Neural cell (in vitro differentiated cells): ENCODE measurements around the gene CADM1. TPM values are rescaled to one million over a fixed set of nuclear protein-coding genes. Genes with fewer than 3 reads are reported as not detected.

Experiments
- H2AFZ ChIP-seq: fragments of 200-600, 300-800 bp; sonication (generic), shearing (Covaris generic); 2 replicates; pipeline ENCODE4 v1.6.0; 2014; ENCODE audit warnings: low read depth, mild to moderate bottlenecking, antibody characterized with exemption, low read length, moderate library complexity
- H3F3A ChIP-seq: fragments of 200-600 bp; shearing (Covaris generic); 2 replicates; pipeline ENCODE4 v1.6.1; 2016; ENCODE audit warnings: mild to moderate bottlenecking, moderate library complexity, mixed read lengths, antibody characterized with exemption, low read length; ENCODE audit not compliant: insufficient read depth, poor library complexity, severe bottlenecking
- H3K27ac ChIP-seq: fragments of 200-600, 300-800 bp; sonication (generic), shearing (Covaris generic); 2 replicates; pipeline ENCODE4 v1.5.1; 2014; ENCODE audit warnings: mild to moderate bottlenecking, low read length, moderate library complexity
- H3K27me3 ChIP-seq: fragments of 300-800, 200-600 bp; sonication (generic), shearing (Covaris generic); 2 replicates; pipeline ENCODE4 v1.6.0; 2014; ENCODE audit warnings: mild to moderate bottlenecking, low read depth, low read length, moderate library complexity; ENCODE audit not compliant: insufficient read depth
- H3K36me3 ChIP-seq: fragments of 300-800, 200-600 bp; sonication (generic), shearing (Covaris generic); 2 replicates; pipeline ENCODE4 v1.5.1; 2014; ENCODE audit warnings: mild to moderate bottlenecking, antibody characterized with exemption, low read length, moderate library complexity; ENCODE audit not compliant: insufficient read depth
- H3K4me2 ChIP-seq: fragments of 300-800, 200-600 bp; sonication (generic), shearing (Covaris generic); 2 replicates; pipeline ENCODE4 v1.6.0; 2014; ENCODE audit warnings: mild to moderate bottlenecking, low read length
- H3K4me3 ChIP-seq: fragments of 300-800, 200-600 bp; sonication (generic), shearing (Covaris generic); 2 replicates; pipeline ENCODE4 v1.5.1; 2014; ENCODE audit warnings: mild to moderate bottlenecking, low read length, moderate library complexity
- H3K79me2 ChIP-seq: fragments of 200-600 bp; shearing (Covaris generic); replicated peaks from 2 replicates; pipeline ENCODE4 v1.6.0; 2014; ENCODE audit warnings: mild to moderate bottlenecking, low read length, moderate library complexity; ENCODE audit not compliant: insufficient read depth
- H3K9ac ChIP-seq: fragments of 300-800, 200-600 bp; sonication (generic), shearing (Covaris generic); 2 replicates; pipeline ENCODE4 v1.6.1; 2016; ENCODE audit warnings: mild to moderate bottlenecking, low read length, mixed read lengths
- H3K9me2 ChIP-seq: fragments of 200-600 bp; shearing (Covaris generic); 2 replicates; pipeline ENCODE4 v1.6.1; 2016; ENCODE audit warnings: mild to moderate bottlenecking, low read length, mixed read lengths; ENCODE audit not compliant: insufficient read depth
- H3K9me3 ChIP-seq: fragments of 200-600, 300-800 bp; sonication (generic), shearing (Covaris generic); 2 replicates; pipeline ENCODE4 v1.6.1; 2016; ENCODE audit warnings: mild to moderate bottlenecking, mixed run types, low read length, moderate library complexity, mixed read lengths
- H4K20me1 ChIP-seq: fragments of 200-600 bp; shearing (Covaris generic); 2 replicates; pipeline ENCODE4 v1.6.1; 2016; ENCODE audit warnings: mild to moderate bottlenecking, mixed run types; ENCODE audit not compliant: insufficient read depth
- CTCF ChIP-seq: fragments of 450-650 bp; IDR thresholded peaks from 2 replicates; pipeline ENCODE4 v1.5.1; 2014; ENCODE audit warnings: antibody characterized with exemption, mild to moderate bottlenecking, moderate library complexity; ENCODE audit not compliant: poor library complexity, severe bottlenecking
- EP300 ChIP-seq: fragments of 450-650 bp; conservative IDR thresholded peaks from 2 replicates; pipeline ENCODE4 v1.6.1; 2014; ENCODE audit warnings: antibody characterized with exemption, mild to moderate bottlenecking, moderate library complexity; ENCODE audit not compliant: poor library complexity, severe bottlenecking
- EZH2 ChIP-seq: fragments of 200-600, 300-800 bp; shearing (Covaris generic), sonication (generic); IDR thresholded peaks from 2 replicates; pipeline ENCODE4 v1.6.1; 2014; ENCODE audit warnings: antibody characterized with exemption, low read length, borderline replicate concordance, mild to moderate bottlenecking; ENCODE audit not compliant: insufficient read depth, poor library complexity, severe bottlenecking
- MXI1 ChIP-seq: fragments of 450-650 bp; conservative IDR thresholded peaks from 2 replicates; pipeline ENCODE4 v1.6.1; 2014; ENCODE audit warnings: antibody characterized with exemption, mild to moderate bottlenecking; ENCODE audit not compliant: poor library complexity, severe bottlenecking
- POLR2AphosphoS5 ChIP-seq: IDR thresholded peaks from 2 replicates; pipeline ENCODE4 v1.6.1; 2012
- RAD21 ChIP-seq: fragments of 450-650 bp; conservative IDR thresholded peaks from 2 replicates; pipeline ENCODE4 v1.6.1; 2014; ENCODE audit warnings: antibody characterized with exemption, mild to moderate bottlenecking, moderate library complexity
- SMC3 ChIP-seq: fragments of 450-650 bp; conservative IDR thresholded peaks from 2 replicates; pipeline ENCODE4 v1.6.1; 2014; ENCODE audit warnings: antibody characterized with exemption, mild to moderate bottlenecking, moderate library complexity; ENCODE audit not compliant: poor library complexity
- TAF1 ChIP-seq: IDR thresholded peaks from 2 replicates; pipeline ENCODE4 v1.6.1; 2012; ENCODE audit warnings: low read depth
- polyA plus RNA-seq: library from polyadenylated mRNA; depleted of rRNA; stranded (reverse); fragments of >200 nt; gene quantifications from 2 replicates; pipeline ENCODE4 v1.2.3, GENCODE V29; 2014
- TF ChIP-seq, protein P1 (sequence below): IDR thresholded peaks from 2 replicates; pipeline ENCODE4 v1.6.1; 2012; ENCODE audit warnings: borderline replicate concordance

The CADM1 gene
- polyA plus RNA-seq, 1 donor from 2014 or later: 92.1 TPM

- TF ChIP-seq TAF1 (no peak), MXI1 (no peak), RAD21 (no peak), POLR2AphosphoS5 (no peak), SMC3 (no peak), EP300 (no peak)
- TF ChIP-seq, protein P1, sequence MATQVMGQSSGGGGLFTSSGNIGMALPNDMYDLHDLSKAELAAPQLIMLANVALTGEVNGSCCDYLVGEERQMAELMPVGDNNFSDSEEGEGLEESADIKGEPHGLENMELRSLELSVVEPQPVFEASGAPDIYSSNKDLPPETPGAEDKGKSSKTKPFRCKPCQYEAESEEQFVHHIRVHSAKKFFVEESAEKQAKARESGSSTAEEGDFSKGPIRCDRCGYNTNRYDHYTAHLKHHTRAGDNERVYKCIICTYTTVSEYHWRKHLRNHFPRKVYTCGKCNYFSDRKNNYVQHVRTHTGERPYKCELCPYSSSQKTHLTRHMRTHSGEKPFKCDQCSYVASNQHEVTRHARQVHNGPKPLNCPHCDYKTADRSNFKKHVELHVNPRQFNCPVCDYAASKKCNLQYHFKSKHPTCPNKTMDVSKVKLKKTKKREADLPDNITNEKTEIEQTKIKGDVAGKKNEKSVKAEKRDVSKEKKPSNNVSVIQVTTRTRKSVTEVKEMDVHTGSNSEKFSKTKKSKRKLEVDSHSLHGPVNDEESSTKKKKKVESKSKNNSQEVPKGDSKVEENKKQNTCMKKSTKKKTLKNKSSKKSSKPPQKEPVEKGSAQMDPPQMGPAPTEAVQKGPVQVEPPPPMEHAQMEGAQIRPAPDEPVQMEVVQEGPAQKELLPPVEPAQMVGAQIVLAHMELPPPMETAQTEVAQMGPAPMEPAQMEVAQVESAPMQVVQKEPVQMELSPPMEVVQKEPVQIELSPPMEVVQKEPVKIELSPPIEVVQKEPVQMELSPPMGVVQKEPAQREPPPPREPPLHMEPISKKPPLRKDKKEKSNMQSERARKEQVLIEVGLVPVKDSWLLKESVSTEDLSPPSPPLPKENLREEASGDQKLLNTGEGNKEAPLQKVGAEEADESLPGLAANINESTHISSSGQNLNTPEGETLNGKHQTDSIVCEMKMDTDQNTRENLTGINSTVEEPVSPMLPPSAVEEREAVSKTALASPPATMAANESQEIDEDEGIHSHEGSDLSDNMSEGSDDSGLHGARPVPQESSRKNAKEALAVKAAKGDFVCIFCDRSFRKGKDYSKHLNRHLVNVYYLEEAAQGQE: no peak
- H3K36me3 ChIP-seq: peaks cover 6% of the 10 kb centered on the region
- H2AFZ ChIP-seq: no peak overlapping the region
- H3F3A ChIP-seq: no peaks in the 10 kb centered on the region
- no peak overlapping the region for H3K27ac ChIP-seq
- H3K9me2 ChIP-seq: no peaks in the 10 kb centered on the region
- H3K9ac ChIP-seq: no peak overlapping the region
- H3K4me2 ChIP-seq: no peak overlapping the region
- no peaks in the 10 kb centered on the region for H3K9me3 ChIP-seq
- H3K4me3 ChIP-seq: no peak overlapping the region
- no peaks in the 10 kb centered on the region for H3K27me3 ChIP-seq
- H4K20me1 ChIP-seq: no peaks in the 10 kb centered on the region
- H3K79me2 ChIP-seq: no peaks in the 10 kb centered on the region
Measured at GRCh38 chr11:115234794-115235193, 269.4 kb downstream of the CADM1 start.

GRCh38 chr11:115226556-115226955, 277.7 kb downstream of the CADM1 start:
- H3K27ac ChIP-seq: no peak overlapping the region
- no peak overlapping the region for H3K4me2 ChIP-seq

More at GRCh38 chr11:115226556-115226955, 277.7 kb downstream of the CADM1 start:
- Histone ChIP-seq H3K9ac (no peak overlapping the region), H2AFZ (no peak overlapping the region), H3K79me2 (no peaks in the 10 kb centered on the region), H3K9me2 (no peaks in the 10 kb centered on the region), H3K36me3 (peaks cover 6% of the 10 kb centered on the region), H3F3A (peaks cover 4% of the 10 kb centered on the region), H3K9me3 (no peaks in the 10 kb centered on the region), H4K20me1 (no peaks in the 10 kb centered on the region), H3K4me3 (no peak overlapping the region), H3K27me3 (no peaks in the 10 kb centered on the region)
- no peak for TF ChIP-seq SMC3
- no peak for TF ChIP-seq RAD21
- TF ChIP-seq EP300: no peak
- no peak for TF ChIP-seq MXI1
- no peak for TF ChIP-seq CTCF
- TF ChIP-seq EZH2: no peak
- TF ChIP-seq POLR2AphosphoS5: no peak
- TF ChIP-seq TAF1: no peak
